ENCODE data around the gene SMCO1.
"Not testable (repeated sequence)": the region's sequence is repeated elsewhere in the genome, so short reads cannot be mapped to it uniquely, and the experiment has no call there.

- not testable (repeated sequence) for TF ChIP-seq CTCF (IDR thresholded peaks at IDR 0.05; ENCODE audit: poor library complexity); EZH2 (IDR thresholded peaks at IDR 0.05; ENCODE audit: borderline replicate concordance); EZH2phosphoT487 (IDR thresholded peaks at IDR 0.05; ENCODE audit: low read depth, severe bottlenecking, unreplicated experiment)
Measured at GRCh38 chr3:196457470-196457869, 57.7 kb downstream of the SMCO1 start.

All from hepatocyte (in vitro differentiated cells).